Upper lobe of left lung (tissue), 6 donors: ENCODE data around the gene RAB36. TPM values are rescaled to one million over a fixed set of nuclear protein-coding genes. Genes with fewer than 3 reads are reported as not detected.
A peak's percentile ranks its signal among the peaks of the same experiment; 100 is the strongest.

Experiments used
- ATAC-seq, 2 donors: fragments of 200-7000 bp; cut with Tn5 transposase; one replicate each; pipeline ENCODE4 v1.9.1; 2022; ENCODE audit warnings: mild to moderate bottlenecking in 2 of 2, moderate library complexity in 2 of 2; ENCODE audit not compliant: low FRiP score in 2 of 2
- DNase-seq, 2 donors: peaks; one replicate each; pipeline ENCODE4 v3.0.0-alpha.2; 2019 to 2020
- H3K27ac ChIP-seq, 4 donors: fragments of 200-600 bp; sonication (generic); one replicate each; pipeline ENCODE4 v1.5.1; 2016 to 2019
- H3K27me3 ChIP-seq, 4 donors: fragments of 200-600 bp; sonication (generic); one replicate each; pipeline ENCODE4 v1.5.1; 2017 to 2019
- H3K36me3 ChIP-seq, 4 donors: fragments of 200-600 bp; sonication (generic); one replicate each; pipeline ENCODE4 v1.5.1; 2016 to 2019
- H3K4me1 ChIP-seq, 4 donors: fragments of 200-600 bp; sonication (generic); one replicate each; pipeline ENCODE4 v1.5.1; 2018 to 2019
- H3K4me3 ChIP-seq, 4 donors: fragments of 200-600 bp; sonication (generic); one replicate each; pipeline ENCODE4 v1.5.1; 2017 to 2019; ENCODE audit warnings: mild to moderate bottlenecking in 2 of 4, moderate library complexity in 1 of 4
- H3K9me3 ChIP-seq, 4 donors: fragments of 200-600 bp; sonication (generic); one replicate each; pipeline ENCODE4 v1.5.1; 2018 to 2019
- CTCF ChIP-seq, 6 experiments: fragments of 450-650 bp in 4 of 6; fragments of 200-600 bp in 2 of 6; sonication (generic) in 2 of 6; IDR thresholded peaks; one replicate each; pipeline ENCODE4 v1.5.1; 2016 to 2019; ENCODE audit warnings: antibody characterized with exemption in 6 of 6
- EP300 ChIP-seq, 4 donors: sonication (generic); formaldehyde crosslinking; IDR thresholded peaks; one replicate each; pipeline ENCODE4 v1.5.1; 2017; ENCODE audit warnings: antibody characterized with exemption in 4 of 4, control low read depth in 2 of 4
- POLR2A ChIP-seq, 4 donors: fragments of 450-650 bp; IDR thresholded peaks; one replicate each; pipeline ENCODE4 v1.5.1; 2016 to 2017; ENCODE audit warnings: antibody characterized with exemption in 4 of 4, mild to moderate bottlenecking in 2 of 4
- POLR2AphosphoS5 ChIP-seq, 2 donors: sonication (generic); formaldehyde crosslinking; IDR thresholded peaks; one replicate each; pipeline ENCODE4 v1.5.1; 2017; ENCODE audit warnings: antibody characterized with exemption in 2 of 2
- WGBS, 2 donors: methylation state at CpG; one replicate each; pipeline ENCODE4 v1.1.5; 2017 to 2018; 5-methylcytosine and 5-hydroxymethylcytosine counted together
- total RNA-seq, 6 donors: library from RNA; depleted of rRNA in 4 of 6; stranded (reverse); fragments of >200 nt in 4 of 6; gene quantifications; one replicate each; pipeline versions ENCODE4 v1.1.0 to v1.2.1, GENCODE V29; 2016 to 2021
- donor health status: DM: no; HTN: no; CAD: no; lungs with moderate emphysema.
- donor health status: DM: no; HTN: yes; CAD: no; lungs with severe emphysema.

Gene RAB36
- total RNA-seq, 6 donors from 2014 or later: 2.6 to 17.5 (median 8.4) TPM

DNA sequence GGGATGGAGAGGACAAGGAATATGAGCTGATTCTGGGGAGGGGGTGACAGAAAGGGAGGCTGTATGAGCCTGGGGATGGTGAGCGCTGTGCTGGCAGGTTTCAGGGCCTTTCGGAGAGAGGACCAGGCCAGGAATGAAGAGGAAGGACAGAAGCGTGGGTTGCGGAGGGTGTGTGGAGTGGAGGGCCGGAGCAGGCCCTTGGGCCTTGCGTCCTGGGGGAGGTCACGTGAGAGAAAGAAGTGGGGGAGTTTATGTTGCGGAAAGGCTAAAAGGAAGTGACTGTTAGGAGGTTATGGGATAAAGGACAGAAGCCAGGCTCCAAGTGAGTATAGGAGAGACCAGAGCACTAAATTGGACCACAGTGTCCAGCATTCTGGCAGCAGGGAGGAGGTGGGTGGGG lies 52.6 kb downstream of the RAB36 start:
- Histone ChIP-seq H3K36me3 (peaks cover 0 to under 1% (median 0%) of the 10 kb centered on the region in 4 donors), H3K4me1 (peaks cover 12 to 45% (median 28%) of the 10 kb centered on the region in 4 donors), H3K4me3 (no peak overlapping the region), H3K27ac (peak overlapping the region in 1 of 4 donors; percentile 49), H3K27me3 (no peaks in the 10 kb centered on the region), H3K9me3 (no peaks in the 10 kb centered on the region)
- ATAC-seq (no peak), DNase-seq (no peak)
- WGBS, 2 donors: 59 to 72% methylated on average over 8 of the region's 8 CpGs
- no peak for TF ChIP-seq CTCF (IDR thresholded peaks at IDR 0.05)
- TF ChIP-seq EP300 (IDR thresholded peaks at IDR 0.05): no peak
- TF ChIP-seq POLR2A (IDR thresholded peaks at IDR 0.05): no peak
- no peak for TF ChIP-seq POLR2AphosphoS5 (IDR thresholded peaks at IDR 0.05)

GRCh38 chr22:23199159-23199558 lies 53.9 kb downstream of the RAB36 start:
- ATAC-seq: no peak

GRCh38 chr22:23200898-23201297 lies 55.6 kb downstream of the RAB36 start:
- WGBS, 2 donors: 81 to 89% methylated on average over 5 of the region's 5 CpGs
- peaks cover 0 to 17% (median 0%) of the 10 kb centered on the region in 4 donors for H3K36me3 ChIP-seq
- ATAC-seq (no peak), DNase-seq (no peak)
- TF ChIP-seq EP300 (IDR thresholded peaks at IDR 0.05) (no peak), POLR2AphosphoS5 (IDR thresholded peaks at IDR 0.05) (no peak), CTCF (IDR thresholded peaks at IDR 0.05) (no peak), POLR2A (IDR thresholded peaks at IDR 0.05) (no peak)
- no peak overlapping the region for H3K4me3 ChIP-seq
- peaks cover 12 to 44% (median 27%) of the 10 kb centered on the region in 4 donors for H3K4me1 ChIP-seq
- H3K27ac ChIP-seq: no peak overlapping the region
- H3K9me3 ChIP-seq: no peaks in the 10 kb centered on the region
- H3K27me3 ChIP-seq: no peaks in the 10 kb centered on the region

More at GRCh38 chr22:23199159-23199558, 53.9 kb downstream of the RAB36 start:
- DNase-seq: no peak
- 46 to 50% methylated on average over 5 to 8 of the region's 8 CpGs for WGBS, 2 donors
- no peak overlapping the region for H3K4me3 ChIP-seq
- no peaks in the 10 kb centered on the region for H3K9me3 ChIP-seq
- peaks cover 0 to 9% (median 0%) of the 10 kb centered on the region in 4 donors for H3K36me3 ChIP-seq
- no peaks in the 10 kb centered on the region for H3K27me3 ChIP-seq
- peaks cover 4 to 33% (median 21%) of the 10 kb centered on the region in 4 donors for H3K4me1 ChIP-seq
- H3K27ac ChIP-seq: peak overlapping the region in 2 of 4 donors; percentile 42 to 61
- TF ChIP-seq CTCF (IDR thresholded peaks at IDR 0.05): no peak
- TF ChIP-seq EP300 (IDR thresholded peaks at IDR 0.05): no peak
- TF ChIP-seq POLR2A (IDR thresholded peaks at IDR 0.05): no peak
- no peak for TF ChIP-seq POLR2AphosphoS5 (IDR thresholded peaks at IDR 0.05)

GRCh38 chr22:23202812-23203451 lies 57.7 kb downstream of the RAB36 start:
- no peak overlapping the region for H3K4me3 ChIP-seq
- TF ChIP-seq POLR2AphosphoS5 (IDR thresholded peaks at IDR 0.05): no peak
- no peak for TF ChIP-seq CTCF (IDR thresholded peaks at IDR 0.05)
- no peak for TF ChIP-seq POLR2A (IDR thresholded peaks at IDR 0.05)
- no peak for TF ChIP-seq EP300 (IDR thresholded peaks at IDR 0.05)
- no peaks in the 10 kb centered on the region for H3K9me3 ChIP-seq
- H3K36me3 ChIP-seq: peaks cover 0 to 18% (median 0%) of the 10 kb centered on the region in 4 donors
- no peaks in the 10 kb centered on the region for H3K27me3 ChIP-seq
- no peak overlapping the region for H3K27ac ChIP-seq
- peaks cover 7 to 38% (median 19%) of the 10 kb centered on the region in 4 donors for H3K4me1 ChIP-seq
- DNase-seq (no peak), ATAC-seq (no peak)
- WGBS, 2 donors: 81 to 93% methylated on average over 4 of the region's 4 CpGs
